Fibroblast of the aortic adventitia (primary cell): ENCODE results near the gene FOXP1. TPM values are rescaled to one million over a fixed set of nuclear protein-coding genes. Genes with fewer than 3 reads are reported as not detected.

Source experiments
- DNase-seq: peaks from one replicate; pipeline ENCODE4 v3.0.0-alpha.2; 2010; ENCODE audit warnings: low read depth
- H3K4me3 ChIP-seq: 2 replicates; pipeline ENCODE4 v1.5.1; 2011; ENCODE audit warnings: low read depth, mild to moderate bottlenecking, control low read depth, low read length, moderate library complexity
- total RNA-seq: library from RNA; depleted of rRNA; stranded (reverse); fragments of >200 nt; gene quantifications from 2 replicates; pipeline ENCODE4 v1.2.3, GENCODE V29; 2012; ENCODE audit warnings: low replicate concordance
- TF ChIP-seq, protein P1 (sequence below): IDR thresholded peaks from 2 replicates; pipeline ENCODE4 v1.5.1; 2011; ENCODE audit warnings: mild to moderate bottlenecking, low read length, control low read depth, inconsistent platforms; ENCODE audit not compliant: insufficient read depth

The FOXP1 gene
- total RNA-seq, 1 donor, result 115 TPM

- H3K4me3 ChIP-seq, result no peak overlapping the region
- DNase-seq, result peak; percentile 51
- TF ChIP-seq, protein P1, sequence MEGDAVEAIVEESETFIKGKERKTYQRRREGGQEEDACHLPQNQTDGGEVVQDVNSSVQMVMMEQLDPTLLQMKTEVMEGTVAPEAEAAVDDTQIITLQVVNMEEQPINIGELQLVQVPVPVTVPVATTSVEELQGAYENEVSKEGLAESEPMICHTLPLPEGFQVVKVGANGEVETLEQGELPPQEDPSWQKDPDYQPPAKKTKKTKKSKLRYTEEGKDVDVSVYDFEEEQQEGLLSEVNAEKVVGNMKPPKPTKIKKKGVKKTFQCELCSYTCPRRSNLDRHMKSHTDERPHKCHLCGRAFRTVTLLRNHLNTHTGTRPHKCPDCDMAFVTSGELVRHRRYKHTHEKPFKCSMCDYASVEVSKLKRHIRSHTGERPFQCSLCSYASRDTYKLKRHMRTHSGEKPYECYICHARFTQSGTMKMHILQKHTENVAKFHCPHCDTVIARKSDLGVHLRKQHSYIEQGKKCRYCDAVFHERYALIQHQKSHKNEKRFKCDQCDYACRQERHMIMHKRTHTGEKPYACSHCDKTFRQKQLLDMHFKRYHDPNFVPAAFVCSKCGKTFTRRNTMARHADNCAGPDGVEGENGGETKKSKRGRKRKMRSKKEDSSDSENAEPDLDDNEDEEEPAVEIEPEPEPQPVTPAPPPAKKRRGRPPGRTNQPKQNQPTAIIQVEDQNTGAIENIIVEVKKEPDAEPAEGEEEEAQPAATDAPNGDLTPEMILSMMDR, result no peak
Observed at GRCh38 chr3:71035314-71035713, 548.2 kb downstream of the FOXP1 start.

- TF ChIP-seq, protein P1, result no peak
- no peak for DNase-seq
- H3K4me3 ChIP-seq, result no peak overlapping the region
Observed at GRCh38 chr3:71033681-71034220, 549.8 kb downstream of the FOXP1 start.

DNA sequence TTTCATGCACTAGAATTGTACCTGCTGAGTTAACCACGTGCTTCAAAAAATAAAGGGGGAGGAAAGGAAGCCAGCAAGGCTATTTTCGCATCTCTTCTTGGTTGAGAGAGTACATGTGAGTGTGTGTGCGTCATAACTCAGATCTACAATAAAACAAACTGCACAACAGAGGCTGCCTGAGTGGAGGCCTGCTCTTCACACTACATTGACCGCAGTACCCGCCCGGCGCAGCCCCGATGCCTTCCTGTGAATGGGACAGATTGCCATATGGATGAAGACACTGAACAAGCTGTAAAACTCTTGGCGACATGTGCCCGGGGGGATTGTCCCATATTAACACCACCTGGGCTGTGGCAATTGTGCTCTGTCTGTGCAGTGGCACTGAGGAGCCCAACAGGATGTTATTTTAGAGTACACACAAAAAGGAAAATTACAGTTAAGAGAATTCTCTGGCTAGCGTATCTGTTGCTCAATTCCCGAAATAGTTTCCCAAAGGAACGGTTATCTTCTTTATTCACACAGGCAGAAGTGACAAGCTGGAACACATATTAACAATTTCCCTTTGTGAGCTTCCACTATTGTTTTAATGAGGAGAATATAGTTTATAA lies 551.5 kb downstream of the FOXP1 start:
- TF ChIP-seq, protein P1, result no peak
- DNase-seq, result peak; percentile 27
- no peak overlapping the region for H3K4me3 ChIP-seq

DNA sequence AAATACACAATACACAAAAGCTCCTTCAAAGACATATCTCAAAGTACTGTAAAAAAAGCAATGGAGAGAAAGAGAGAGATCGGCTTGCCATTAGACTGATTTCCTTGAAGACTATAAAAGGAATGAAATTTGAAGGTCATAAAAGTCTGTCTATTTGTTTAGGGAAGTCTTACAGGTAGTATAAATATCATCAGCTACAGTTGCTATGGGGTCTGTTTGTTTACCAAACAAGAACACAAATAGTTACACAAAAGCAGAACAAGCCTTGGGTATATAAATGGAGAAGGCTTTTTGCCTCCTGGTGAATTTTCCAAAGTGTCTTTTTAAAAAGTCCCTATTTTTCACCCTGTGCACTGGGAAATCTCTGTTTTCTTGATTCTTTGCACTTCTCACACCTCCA lies 552.3 kb downstream of the FOXP1 start:
- H3K4me3 ChIP-seq, result no peak overlapping the region
- no peak for DNase-seq
- TF ChIP-seq, protein P1, result no peak

- no peak for DNase-seq
- no peak overlapping the region for H3K4me3 ChIP-seq
- TF ChIP-seq, protein P1, result no peak
Observed at GRCh38 chr3:71030748-71031147, 552.8 kb downstream of the FOXP1 start.

- H3K4me3 ChIP-seq, result no peak overlapping the region
- DNase-seq, result no peak
- TF ChIP-seq, protein P1, result no peak
Observed at GRCh38 chr3:71029770-71030169, 553.8 kb downstream of the FOXP1 start.

DNA sequence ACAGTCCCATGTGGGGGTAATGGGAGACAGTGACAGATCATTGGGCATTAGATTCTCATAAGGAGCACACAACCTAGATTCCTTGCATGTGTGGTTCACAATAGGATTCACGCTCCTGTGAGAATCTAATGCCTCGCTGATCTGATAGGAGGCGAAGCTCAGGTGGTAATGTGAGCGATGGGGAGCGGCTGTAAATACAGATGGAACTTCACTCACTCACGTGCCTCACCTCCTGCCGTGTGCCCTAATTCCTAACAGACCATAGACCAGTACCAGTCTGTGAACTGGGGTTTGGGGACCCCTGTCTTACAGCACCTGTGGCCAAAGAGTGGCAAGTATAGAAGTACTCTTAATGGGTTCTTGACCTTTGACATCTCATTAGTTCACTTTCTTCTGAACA lies 554.7 kb downstream of the FOXP1 start:
- no peak for DNase-seq
- TF ChIP-seq, protein P1, result no peak

More for the DNA sequence above, 554.7 kb downstream of the FOXP1 start:
- no peak overlapping the region for H3K4me3 ChIP-seq
